Activated T-cell treated with anti-CD3 and anti-CD28 coated beads, Interleukin-2, amount 50 U/mL, for 48 hours (primary cell): Measurements from ENCODE around the gene ATR.
"Not testable (repeated sequence)": the region's sequence is repeated elsewhere in the genome, so short reads cannot be mapped to it uniquely, and the experiment has no call there.

Source experiments
- DNase-seq, 2 experiments: peaks; one replicate each; pipeline ENCODE4 v3.0.0-alpha.2; 2020

Gene ATR

DNA sequence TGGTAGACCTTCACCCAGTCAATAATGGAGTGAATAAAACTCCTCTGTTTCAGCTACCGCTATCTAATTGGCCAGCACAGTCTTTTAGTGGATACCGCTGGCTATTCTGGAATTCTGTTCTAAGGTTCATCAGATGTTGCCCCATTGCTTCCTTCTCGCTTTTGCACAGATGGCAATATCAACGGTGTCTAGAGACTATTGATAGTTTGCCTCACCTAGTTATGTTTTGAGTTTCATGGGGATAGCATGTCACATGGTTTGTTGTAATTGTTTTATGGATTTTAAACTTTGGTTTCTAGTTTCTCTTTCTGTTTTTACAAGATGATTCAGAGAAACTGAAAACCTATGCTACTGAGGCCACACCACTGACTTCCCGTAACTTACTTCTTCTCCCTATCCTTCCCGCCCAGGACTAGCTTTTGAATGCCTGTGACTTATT lies 132.7 kb downstream of the ATR start:
- DNase-seq: peak in 1 of 2 experiments; percentile 30

DNA sequence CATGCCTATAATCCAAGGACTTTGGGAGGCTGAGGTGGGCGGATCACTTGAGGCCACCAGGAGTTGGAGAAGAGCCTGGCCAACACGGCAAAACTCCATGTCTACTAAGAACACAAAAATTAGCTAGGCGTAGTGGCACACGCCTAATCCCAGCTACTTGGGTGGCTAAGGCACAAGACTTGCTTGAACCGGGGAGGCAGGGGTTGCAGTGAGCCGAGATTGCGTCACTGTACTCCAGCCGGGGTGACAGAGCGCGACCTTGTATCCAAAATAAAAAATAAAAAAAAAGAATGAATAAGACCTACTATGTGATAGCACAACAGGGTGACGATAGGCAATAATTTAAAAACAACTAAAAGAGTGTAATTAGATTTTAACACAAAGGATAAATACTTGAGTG lies 134.2 kb downstream of the ATR start:
- DNase-seq: no peak

DNA sequence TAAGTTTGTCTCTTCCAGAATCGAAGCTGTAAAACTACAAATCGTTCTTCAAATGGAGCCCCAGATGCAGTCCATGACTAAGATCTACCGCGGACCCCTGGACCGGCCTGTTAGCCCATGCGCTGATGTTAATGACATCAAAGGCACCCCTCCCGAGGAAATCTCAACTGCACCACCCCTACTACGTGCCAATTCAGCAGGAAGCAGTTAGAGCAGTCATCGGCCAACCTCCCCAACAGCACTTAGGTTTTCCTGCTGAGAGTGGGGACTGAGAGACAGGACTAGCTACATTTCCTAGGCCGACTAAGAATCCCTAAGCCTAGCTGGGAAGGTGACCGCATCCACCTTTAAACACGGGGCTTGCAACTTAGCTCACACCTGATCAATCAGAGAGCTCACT lies 135.5 kb downstream of the ATR start:
- not testable (repeated sequence) for DNase-seq

DNA sequence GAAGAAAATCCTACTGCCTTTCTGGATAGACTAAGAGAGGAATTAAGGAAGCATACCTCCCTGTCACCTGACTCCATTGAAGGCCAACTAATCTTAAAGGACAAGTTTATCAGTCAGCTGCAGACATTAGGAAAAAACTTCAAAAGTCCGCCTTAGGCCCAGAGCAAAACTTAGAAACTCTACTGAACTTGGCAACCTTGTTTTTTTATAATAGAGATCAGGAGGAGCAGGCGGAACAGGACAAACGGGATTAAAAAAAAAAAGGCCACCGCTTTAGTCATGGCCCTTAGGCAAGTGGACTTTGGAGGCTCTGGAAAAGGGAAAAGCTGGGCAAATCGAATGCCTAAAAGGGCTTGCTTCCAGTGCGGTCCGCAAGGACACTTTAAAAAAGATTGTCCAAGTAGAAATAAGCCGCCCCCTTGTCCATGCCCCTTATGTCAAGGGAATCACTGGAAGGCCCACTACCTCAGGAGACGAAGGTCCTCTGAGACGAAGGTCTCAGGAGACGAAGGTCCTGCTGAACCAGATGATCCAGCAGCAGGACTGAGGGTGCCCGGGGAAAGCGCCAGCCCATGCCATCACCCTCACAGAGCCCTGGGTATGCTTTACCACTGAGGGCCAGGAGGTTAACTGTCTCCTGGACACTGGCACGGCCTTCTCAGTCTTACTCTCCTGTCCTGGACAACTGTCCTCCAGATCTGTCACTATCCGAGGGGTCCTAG lies 138.9 kb downstream of the ATR start:
- DNase-seq: not testable (repeated sequence)

DNA sequence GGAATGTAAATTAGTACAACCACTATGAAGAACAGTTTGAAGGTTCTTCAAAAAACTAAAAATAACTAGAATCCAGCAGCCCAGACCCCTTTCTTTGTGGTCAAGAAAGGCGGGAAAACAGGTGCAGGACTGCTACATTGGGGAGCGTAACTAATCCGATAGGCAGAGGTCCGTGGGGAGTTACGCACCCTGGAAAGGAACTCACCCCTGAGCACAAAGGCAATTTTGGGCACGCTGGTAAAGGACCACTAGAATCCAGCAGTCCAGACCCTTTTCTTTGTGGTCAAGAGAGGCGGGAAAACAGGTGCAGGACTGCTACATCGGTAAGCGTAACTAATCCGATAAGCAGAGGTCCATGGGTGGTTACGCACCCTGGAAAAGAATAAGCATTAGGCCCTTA lies 140.4 kb downstream of the ATR start:
- DNase-seq: not testable (repeated sequence)

DNA sequence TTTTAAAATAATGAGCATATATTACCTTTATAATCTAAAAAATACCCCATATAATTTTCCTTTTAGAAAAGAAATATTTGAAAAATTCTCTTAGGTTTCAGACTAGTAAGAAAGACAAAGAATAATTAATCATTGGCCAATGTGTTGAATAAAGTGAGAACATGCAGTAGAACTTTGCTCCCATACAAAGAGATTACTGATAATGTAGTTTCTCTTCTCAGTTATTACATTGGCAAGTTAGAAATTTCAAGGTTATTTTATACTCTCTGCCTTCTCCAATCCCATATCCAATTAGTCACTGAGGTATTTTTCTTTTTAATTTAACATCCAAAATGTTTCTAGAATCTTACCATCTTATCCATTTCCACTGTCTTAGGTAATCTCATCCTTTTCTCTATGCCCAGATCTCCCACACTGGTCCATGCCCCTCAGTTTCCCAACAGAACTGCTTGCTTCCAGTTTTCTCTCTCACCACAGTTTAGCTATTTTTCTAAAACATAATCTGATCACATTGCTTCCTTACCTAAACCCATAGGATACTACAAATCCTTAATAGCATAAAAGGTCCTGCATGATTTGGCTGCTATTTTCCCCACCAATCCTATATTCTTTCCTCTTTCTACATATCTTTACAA lies 141.5 kb downstream of the ATR start:
- DNase-seq: no peak

DNA sequence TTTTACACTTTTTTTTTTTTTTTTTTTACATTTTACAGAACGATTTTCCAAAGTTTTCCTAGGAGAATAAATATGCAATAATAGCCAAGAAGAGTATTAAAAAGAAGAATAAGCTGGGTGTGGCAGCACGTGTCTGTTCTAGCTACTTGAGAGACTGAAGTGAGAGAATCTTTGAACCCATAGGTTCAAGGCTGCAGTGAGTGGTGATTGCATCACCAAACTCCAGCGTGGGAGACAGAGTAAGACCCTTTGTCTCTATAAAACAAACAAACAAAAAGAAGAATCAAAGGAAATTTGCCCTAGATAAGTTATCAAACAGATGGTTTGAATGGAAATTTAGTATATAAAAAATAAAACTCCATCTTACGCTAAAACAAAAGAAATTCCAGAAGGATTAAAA lies 144.0 kb downstream of the ATR start:
- no peak for DNase-seq

DNA sequence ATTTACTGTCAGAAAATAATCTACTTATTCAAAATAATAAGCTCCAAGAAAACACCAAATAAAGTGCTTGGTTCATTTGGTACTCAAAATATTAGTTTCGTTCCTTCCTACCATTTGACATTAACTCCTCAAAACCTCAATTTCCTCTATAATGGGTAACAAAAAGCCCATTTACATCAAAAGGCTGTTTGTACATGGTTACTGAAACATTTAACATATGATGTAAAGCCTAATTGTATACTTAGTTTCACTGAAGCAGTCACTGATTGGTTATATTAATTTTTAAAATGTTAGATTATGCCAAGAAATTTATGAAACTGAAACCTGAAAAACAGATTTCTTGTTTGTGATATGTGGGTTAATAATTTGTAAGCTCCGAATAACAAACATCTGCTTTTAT lies 145.4 kb downstream of the ATR start:
- no peak for DNase-seq

DNA sequence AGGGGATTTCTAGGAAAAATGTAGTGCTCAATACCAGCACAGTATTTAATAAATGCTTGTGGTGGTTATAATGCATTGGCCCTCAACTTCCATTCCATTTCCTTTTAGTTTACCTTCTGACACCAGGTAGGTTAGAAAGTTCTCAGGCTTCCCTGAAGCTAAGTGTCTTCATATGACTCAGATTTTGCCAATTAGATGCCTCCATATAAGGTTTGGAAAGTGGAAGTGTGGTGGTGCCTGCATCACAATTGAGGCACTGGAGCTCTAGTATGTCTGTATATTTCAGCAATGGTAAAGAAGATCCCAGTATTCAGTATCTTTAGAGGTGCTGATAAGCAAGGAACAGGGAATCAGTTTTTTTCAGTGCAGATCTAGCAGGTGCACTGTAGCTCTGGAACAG lies 149.0 kb downstream of the ATR start:
- DNase-seq: no peak

DNA sequence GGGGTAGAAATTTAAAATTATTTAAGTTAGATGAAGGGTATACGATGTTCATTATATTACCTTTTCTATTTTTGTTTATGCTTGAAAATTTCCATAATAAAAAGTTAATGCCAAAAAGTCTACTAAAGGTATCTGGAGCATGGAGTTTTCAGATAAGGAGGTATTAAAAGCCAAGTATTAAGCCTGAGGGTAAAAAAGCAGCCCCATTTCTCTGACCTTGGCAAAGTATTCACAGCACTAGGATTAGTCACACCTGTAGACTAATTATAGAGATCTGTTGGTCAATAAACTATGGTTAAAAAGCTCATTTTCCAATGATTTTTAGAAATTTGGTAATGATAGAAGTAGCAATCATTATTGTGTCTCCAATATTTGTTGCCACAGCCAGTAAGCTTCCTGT lies 153.8 kb downstream of the ATR start:
- no peak for DNase-seq

DNA sequence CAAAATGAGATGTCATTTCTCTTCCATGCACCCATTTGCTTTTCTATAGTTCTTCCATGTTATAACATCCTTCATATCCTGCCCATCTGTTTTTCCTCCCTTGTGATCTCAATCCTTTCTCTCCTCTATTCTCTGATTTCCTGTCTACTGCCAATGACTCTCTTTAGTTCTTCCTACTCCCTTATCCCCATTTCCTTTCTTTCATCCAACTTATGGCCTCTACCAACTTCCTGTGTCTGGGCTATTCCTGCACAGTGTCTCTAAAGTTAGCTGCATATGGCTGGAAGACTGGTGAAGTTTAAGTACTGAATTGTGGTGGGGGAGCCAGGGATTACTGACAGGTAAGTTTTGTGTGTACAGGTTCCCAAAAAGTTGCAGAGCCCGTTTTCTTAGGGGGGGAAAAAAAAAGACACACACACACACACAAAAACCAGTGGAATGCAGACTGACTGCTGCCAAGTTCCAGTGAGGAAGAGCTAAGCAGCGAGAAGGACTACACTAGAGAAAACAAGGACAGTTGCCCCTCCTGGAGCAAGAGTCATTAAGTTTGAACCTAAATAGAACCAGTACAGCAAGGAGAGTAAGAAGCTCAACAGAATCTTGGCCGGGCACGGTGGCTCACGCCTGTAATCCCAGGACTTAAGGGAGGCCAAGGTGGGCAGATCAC lies 159.5 kb downstream of the ATR start:
- DNase-seq: no peak

DNA sequence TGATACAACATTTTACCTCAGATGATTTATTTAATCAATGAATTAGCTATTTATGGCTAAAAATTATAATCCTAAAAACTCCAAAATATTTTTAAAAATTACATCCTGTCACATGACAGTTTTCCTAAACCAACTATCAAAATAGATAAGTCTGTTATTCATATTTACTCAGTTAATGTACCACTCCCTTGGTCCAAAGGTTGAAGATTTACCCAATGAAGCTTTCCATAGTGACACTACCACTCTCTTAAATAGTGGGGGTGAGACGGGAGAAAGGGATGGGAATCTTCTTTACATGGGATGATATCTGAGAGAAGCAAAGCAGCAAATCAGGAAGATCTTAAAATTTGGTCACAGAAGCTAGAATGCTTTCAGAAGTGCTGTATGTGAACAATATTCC lies 161.2 kb downstream of the ATR start:
- no peak for DNase-seq

DNA sequence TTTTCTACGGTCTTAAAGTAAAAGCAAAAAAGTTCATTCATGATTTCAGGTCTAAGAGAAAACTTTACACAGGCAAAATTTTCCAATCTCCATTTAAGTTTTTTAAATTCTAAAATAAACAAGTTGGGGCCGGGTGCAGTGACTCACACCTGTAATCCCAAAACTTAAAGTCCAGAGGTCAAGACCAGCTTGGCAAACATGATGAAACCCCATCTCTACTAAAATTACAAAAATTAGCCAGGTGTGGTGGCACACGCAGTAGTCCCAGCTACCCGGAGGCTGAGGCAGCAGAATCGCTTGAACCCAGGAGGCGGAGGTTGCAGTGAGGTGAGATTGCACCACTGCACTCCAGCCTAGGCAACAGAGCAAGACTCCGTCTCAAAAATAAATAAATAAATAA lies 178.0 kb downstream of the ATR start:
- DNase-seq: not testable (repeated sequence)
